Prostate gland (tissue), 2 donors: ENCODE data around the gene UBASH3B. TPM values are rescaled to one million over a fixed set of nuclear protein-coding genes. Genes with fewer than 3 reads are reported as not detected.

Experiments
- DNase-seq: peaks from one replicate; pipeline ENCODE4 v3.0.0-alpha.2; 2019; ENCODE audit warnings: low spot score
- H3K27ac ChIP-seq, 2 donors: fragments of 200-600 bp; sonication (generic); 2 replicates each; pipeline ENCODE4 v1.5.1; 2017 to 2019
- H3K27me3 ChIP-seq: fragments of 200-600 bp; sonication (generic); replicated peaks from 2 replicates; pipeline ENCODE4 v1.5.1; 2019; ENCODE audit not compliant: insufficient read depth
- H3K36me3 ChIP-seq, 2 donors: fragments of 200-600 bp; sonication (generic); 1 replicate in 1 of 2; 2 replicates in 1 of 2; pipeline versions ENCODE4 v1.5.1 to v1.8.1; 2017 to 2019
- H3K4me1 ChIP-seq: fragments of 200-600 bp; sonication (generic); replicated peaks from 2 replicates; pipeline ENCODE4 v1.5.1; 2019
- H3K4me3 ChIP-seq, 2 donors: fragments of 200-600 bp; sonication (generic); 2 replicates each; pipeline ENCODE4 v1.5.1; 2017 to 2019
- H3K9me3 ChIP-seq: fragments of 200-600 bp; sonication (generic); 2 replicates; pipeline ENCODE4 v1.5.1; 2017
- POLR2A ChIP-seq: fragments of 450-650 bp; IDR thresholded peaks from one replicate; pipeline ENCODE4 v1.6.1; 2016; ENCODE audit warnings: antibody characterized with exemption, mild to moderate bottlenecking
- POLR2AphosphoS5 ChIP-seq: sonication (generic); formaldehyde crosslinking; IDR thresholded peaks from one replicate; pipeline ENCODE4 v1.6.1; 2017; ENCODE audit warnings: antibody characterized with exemption
- WGBS: methylation state at CpG from one replicate; pipeline ENCODE4 v1.1.5; 2018; 5-methylcytosine and 5-hydroxymethylcytosine counted together
- intact Hi-C: fragments of 100-400 bp; cut with DNase I; formaldehyde crosslinking; loops from one replicate; pipeline ENCODE4 v1.14.2; 2022
- total RNA-seq, 2 donors: library from RNA; depleted of rRNA; stranded (reverse); fragments of >200 nt; gene quantifications; one replicate each; pipeline ENCODE4 v1.1.0, GENCODE V29; 2016
- TF ChIP-seq, protein P1 (sequence below), 4 experiments: fragments of 200-600 bp in 2 of 4; fragments of 450-650 bp in 2 of 4; sonication (generic) in 2 of 4; IDR thresholded peaks; 1 replicate in 3 of 4; 2 replicates in 1 of 4; pipeline ENCODE4 v1.5.1; 2016 to 2019; ENCODE audit warnings: antibody characterized with exemption in 4 of 4, mild to moderate bottlenecking in 2 of 4, moderate library complexity in 2 of 4

UBASH3B gene
- total RNA-seq, 2 donors from 2014 or later: 1.9 to 9.9 TPM

DNA sequence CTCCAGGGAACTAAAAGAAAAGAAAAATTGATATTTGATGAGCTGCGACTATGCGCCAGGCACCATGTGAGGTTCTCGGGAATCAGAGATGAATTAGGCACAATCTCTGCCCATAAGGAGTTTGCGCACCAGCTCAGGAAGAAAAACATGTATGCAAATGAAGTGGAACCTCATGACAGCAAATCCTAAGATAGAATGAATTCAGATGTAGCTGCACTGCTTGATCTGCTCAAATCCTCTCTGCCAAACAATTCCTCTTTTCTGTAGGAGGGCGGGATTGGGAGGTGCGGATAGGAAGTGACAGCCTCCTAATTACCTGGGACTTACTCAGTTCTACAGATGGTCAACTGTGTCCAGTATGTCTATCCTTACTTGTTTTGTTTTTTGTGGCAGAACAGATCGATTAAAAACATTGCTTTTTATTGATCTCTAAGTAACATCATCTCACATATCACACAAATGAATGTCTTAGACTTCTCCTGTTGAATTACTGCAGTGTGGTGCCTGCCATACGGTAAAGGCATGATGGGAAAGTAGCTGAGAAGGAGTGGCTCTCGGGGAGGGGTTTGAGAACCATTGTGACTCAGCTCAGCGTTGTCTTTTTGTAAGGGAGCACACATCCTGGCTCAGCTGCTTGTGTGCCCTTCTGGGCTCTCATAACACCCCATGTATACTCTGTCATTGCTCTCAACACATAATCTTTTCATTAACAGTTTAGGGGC, 196.7 kb downstream of the UBASH3B start:
- H3K27ac ChIP-seq: no peak overlapping the region
- H3K4me1 ChIP-seq: no peaks in the 10 kb centered on the region
- intact Hi-C loops: loop anchor here (5.0 to 10.0 kb wide), 2 partner anchors 67 to 220 kb away; no protein-coding TSS in a partner anchor
- H3K27me3 ChIP-seq: no peaks in the 10 kb centered on the region
- 85% methylated on average over 10 of the region's 10 CpGs for WGBS
- no peak overlapping the region for H3K4me3 ChIP-seq
- H3K36me3 ChIP-seq: no peaks in the 10 kb centered on the region
- no peaks in the 10 kb centered on the region for H3K9me3 ChIP-seq
- no peak for DNase-seq
- TF ChIP-seq POLR2A (no peak), POLR2AphosphoS5 (no peak)
- TF ChIP-seq, protein P1, sequence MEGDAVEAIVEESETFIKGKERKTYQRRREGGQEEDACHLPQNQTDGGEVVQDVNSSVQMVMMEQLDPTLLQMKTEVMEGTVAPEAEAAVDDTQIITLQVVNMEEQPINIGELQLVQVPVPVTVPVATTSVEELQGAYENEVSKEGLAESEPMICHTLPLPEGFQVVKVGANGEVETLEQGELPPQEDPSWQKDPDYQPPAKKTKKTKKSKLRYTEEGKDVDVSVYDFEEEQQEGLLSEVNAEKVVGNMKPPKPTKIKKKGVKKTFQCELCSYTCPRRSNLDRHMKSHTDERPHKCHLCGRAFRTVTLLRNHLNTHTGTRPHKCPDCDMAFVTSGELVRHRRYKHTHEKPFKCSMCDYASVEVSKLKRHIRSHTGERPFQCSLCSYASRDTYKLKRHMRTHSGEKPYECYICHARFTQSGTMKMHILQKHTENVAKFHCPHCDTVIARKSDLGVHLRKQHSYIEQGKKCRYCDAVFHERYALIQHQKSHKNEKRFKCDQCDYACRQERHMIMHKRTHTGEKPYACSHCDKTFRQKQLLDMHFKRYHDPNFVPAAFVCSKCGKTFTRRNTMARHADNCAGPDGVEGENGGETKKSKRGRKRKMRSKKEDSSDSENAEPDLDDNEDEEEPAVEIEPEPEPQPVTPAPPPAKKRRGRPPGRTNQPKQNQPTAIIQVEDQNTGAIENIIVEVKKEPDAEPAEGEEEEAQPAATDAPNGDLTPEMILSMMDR (IDR thresholded peaks at IDR 0.05): no peak

DNA sequence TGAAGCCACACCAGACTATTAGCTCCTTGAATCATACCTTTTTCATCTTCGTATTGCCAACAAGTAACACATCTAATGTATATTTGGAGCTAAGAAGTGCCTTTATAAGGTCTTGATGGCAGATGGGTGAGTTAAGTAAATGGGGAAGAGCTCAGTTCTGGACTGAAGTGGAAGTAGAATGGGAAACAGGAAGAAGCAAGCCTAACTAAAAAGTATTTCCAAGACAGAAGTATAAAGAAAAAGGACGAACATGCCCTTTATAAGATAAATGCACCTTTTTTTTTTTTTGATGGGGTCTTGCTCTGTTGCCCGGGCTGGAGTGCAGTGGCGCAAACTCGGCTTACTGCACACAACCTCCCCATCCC, 197.3 kb downstream of the UBASH3B start:
- no peak for DNase-seq
- Histone ChIP-seq H3K4me3 (no peak overlapping the region), H3K4me1 (no peaks in the 10 kb centered on the region), H3K36me3 (no peaks in the 10 kb centered on the region), H3K27ac (no peak overlapping the region), H3K27me3 (no peaks in the 10 kb centered on the region), H3K9me3 (no peaks in the 10 kb centered on the region)
- WGBS: 89% methylated on average over 5 of the region's 5 CpGs
- intact Hi-C loops: loop anchor here (5.0 to 10.0 kb wide), 2 partner anchors 68 to 220 kb away; no protein-coding TSS in a partner anchor
- TF ChIP-seq POLR2AphosphoS5 (no peak), POLR2A (no peak)
- TF ChIP-seq, protein P1 (IDR thresholded peaks at IDR 0.05): no peak

DNA sequence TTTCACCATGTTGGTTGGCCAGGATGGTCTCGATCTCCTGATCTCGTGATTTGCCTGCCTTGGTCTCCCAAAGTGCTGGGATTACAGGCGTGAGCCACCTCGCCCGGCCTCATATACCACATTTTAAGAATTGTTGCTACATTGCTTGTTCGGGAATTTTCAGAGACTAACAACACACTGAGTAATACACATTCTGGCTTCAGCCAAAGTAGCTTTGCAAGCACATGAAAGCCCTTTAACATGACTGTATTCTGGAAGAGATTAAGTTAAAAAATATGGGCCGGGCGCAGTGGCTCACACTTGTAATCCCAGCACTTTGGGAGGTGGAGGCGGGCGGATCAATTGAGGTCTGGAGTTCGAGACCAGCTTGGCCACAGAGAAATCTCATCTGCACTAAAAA, 197.7 kb downstream of the UBASH3B start:
- Histone ChIP-seq H3K9me3 (no peaks in the 10 kb centered on the region), H3K27me3 (no peaks in the 10 kb centered on the region), H3K4me3 (no peak overlapping the region), H3K36me3 (no peaks in the 10 kb centered on the region), H3K27ac (no peak overlapping the region), H3K4me1 (no peaks in the 10 kb centered on the region)
- WGBS: 96% methylated on average over 11 of the region's 11 CpGs
- intact Hi-C loops: loop anchor here (5.0 to 10.0 kb wide), 2 partner anchors 68 to 221 kb away; no protein-coding TSS in a partner anchor
- TF ChIP-seq, protein P1 (IDR thresholded peaks at IDR 0.05): no peak
- no peak for TF ChIP-seq POLR2A
- TF ChIP-seq POLR2AphosphoS5: no peak
- no peak for DNase-seq

DNA sequence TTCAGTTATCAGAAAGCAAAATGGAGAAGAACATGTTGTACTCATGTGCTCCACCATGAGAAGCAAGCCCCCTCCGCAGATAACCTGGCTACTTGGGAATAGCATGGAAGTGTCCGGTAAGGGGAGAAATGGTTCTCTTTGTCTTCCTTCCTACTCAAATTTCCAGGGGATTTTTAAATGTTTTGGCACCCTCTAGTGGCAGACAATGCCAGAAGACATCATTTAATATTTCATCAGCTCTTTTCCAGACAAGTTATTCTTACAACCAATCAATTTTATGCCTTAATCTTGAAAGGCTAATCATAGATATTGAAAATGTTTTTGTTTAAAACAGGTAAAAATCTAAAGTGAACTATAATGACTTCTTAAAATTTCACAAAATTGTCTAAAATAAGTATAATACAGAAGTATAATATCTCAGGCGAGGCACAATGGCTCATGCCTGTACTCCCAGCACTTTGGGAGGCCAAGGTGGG, 198.5 kb downstream of the UBASH3B start:
- H3K27me3 ChIP-seq: no peaks in the 10 kb centered on the region
- no peak overlapping the region for H3K27ac ChIP-seq
- peak; percentile 72 for DNase-seq
- no peaks in the 10 kb centered on the region for H3K36me3 ChIP-seq
- intact Hi-C loops: loop anchor here (5.0 to 10.0 kb wide), 2 partner anchors 69 to 222 kb away; no protein-coding TSS in a partner anchor
- TF ChIP-seq, protein P1 (IDR thresholded peaks at IDR 0.05): peak in 3 of 4 experiments; percentile 74 to 79 (median 74)
- TF ChIP-seq POLR2AphosphoS5: peak; percentile 24
- TF ChIP-seq POLR2A: no peak
- H3K9me3 ChIP-seq: no peaks in the 10 kb centered on the region
- 31% methylated on average over 3 of the region's 3 CpGs for WGBS
- H3K4me1 ChIP-seq: no peaks in the 10 kb centered on the region
- H3K4me3 ChIP-seq: no peak overlapping the region

DNA sequence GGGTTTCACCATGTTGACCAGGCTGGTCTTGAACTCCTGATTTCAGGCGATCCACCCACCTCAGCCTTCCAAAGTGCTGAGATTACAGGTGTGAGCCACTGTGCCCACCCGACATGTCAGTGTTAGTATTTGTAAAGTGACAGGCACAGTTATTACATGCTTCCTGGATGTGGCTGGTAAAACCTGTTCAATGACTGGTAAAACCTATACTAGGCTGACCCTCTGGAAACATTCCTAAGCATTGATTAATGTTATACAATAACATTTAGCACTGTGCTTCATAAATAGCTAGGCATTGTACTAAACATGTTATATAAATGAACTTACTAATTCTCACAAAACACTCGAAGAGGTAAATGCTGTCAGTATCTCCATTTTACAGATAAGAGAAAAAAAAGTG, 206.1 kb downstream of the UBASH3B start:
- intact Hi-C loops: loop anchor here (5.0 to 10.0 kb wide), 2 partner anchors 161 to 193 kb away; no protein-coding TSS in a partner anchor
- no peak for DNase-seq
- no peak overlapping the region for H3K4me3 ChIP-seq
- H3K9me3 ChIP-seq: no peaks in the 10 kb centered on the region
- no peaks in the 10 kb centered on the region for H3K4me1 ChIP-seq
- H3K27me3 ChIP-seq: no peaks in the 10 kb centered on the region
- no peak overlapping the region for H3K27ac ChIP-seq
- TF ChIP-seq POLR2AphosphoS5: no peak
- no peak for TF ChIP-seq POLR2A
- TF ChIP-seq, protein P1 (IDR thresholded peaks at IDR 0.05): no peak
- no peaks in the 10 kb centered on the region for H3K36me3 ChIP-seq
- WGBS: 42% methylated on average over 3 of the region's 3 CpGs
